Ammon's horn (tissue), 1 donor: ENCODE results near the gene RNF166.

Experiments used
- DNase-seq: peaks from one replicate; pipeline ENCODE4 v3.0.0-alpha.2; 2016; ENCODE audit warnings: low spot score

RNF166 gene

DNA sequence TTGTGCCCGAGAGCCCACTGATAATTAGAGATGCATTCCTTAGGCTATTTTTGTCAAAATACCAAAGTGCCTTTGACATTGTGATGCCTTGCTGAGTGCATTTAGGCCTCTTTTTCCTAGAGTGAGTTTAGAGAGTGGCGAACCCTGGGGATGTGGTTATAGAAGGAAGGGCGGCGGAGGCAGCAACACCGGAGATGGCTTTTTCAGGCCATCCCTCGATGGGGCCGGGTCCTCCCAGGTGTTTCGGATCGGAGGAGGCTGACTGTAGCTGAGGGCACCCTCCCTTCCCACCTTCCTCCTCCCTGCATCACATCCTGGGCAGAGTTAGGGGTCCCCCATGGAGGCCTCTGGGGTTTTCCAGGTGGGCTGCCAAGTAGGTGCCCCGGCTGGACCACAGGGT, 13.3 kb downstream of the RNF166 start:
- no peak for DNase-seq

DNA sequence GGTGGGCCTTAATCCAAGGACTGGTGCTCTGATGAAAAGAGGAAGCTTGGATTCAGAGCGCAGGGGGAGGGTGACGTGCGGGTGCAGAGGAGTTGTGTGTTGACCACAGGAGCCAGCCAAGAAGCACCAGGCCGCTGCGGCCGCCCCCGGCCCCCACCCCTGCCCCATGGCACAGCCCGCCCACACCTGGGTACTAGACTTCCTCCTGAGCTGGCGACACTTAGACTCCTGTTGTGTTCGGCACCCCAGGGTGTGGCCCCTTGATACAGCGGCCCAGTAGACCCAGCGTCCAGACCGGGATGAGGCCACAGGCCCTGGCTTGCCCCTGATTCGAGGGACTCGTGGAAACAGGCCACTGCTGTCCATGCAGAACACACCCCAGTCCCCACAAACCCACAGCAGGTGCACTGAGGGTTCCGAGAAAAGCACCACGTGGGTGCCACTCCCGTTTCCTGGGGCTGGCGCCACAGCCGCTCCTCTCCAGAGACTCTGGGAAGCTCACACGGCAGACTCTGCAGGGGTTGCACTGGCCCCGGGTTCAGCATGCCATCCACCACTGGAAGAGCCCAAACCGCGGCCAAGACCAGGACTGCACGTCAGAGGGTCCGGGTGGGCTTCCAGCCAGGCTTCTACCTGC, 14.2 kb downstream of the RNF166 start:
- DNase-seq = peak; percentile 72

DNA sequence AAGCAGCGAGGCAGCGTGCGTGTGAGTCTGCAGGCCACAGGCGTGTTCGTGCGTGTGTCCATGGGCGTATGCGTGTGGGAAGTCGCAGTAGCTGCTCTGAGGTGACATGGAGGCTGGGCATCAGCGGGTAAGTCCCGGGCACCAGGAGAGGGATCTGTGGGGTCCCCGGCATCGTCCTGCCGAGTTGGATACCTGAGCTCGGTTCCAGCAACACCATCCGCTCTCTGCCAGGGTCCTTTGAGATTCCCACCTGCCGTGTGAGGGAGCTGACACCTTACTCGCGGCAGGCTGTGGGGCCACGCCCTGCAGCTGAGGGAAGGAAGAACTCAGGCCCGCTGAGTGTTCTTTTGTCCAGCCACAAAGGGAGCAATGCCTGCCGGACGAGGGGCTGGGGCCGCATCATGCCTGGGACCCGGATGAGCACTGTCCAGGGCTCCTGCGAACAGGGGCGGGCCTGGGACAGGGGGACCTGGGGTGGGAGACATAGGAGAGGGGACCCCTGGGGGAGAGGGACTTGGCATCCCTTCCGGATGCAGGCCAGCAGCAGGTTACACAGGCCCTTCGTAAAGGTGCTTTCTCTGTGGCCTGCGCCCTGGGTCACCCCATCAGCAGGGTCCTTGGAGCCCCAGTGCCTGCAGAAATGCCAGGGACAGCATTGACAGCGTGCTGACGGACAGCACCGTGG, 14.9 kb downstream of the RNF166 start:
- no peak for DNase-seq

DNA sequence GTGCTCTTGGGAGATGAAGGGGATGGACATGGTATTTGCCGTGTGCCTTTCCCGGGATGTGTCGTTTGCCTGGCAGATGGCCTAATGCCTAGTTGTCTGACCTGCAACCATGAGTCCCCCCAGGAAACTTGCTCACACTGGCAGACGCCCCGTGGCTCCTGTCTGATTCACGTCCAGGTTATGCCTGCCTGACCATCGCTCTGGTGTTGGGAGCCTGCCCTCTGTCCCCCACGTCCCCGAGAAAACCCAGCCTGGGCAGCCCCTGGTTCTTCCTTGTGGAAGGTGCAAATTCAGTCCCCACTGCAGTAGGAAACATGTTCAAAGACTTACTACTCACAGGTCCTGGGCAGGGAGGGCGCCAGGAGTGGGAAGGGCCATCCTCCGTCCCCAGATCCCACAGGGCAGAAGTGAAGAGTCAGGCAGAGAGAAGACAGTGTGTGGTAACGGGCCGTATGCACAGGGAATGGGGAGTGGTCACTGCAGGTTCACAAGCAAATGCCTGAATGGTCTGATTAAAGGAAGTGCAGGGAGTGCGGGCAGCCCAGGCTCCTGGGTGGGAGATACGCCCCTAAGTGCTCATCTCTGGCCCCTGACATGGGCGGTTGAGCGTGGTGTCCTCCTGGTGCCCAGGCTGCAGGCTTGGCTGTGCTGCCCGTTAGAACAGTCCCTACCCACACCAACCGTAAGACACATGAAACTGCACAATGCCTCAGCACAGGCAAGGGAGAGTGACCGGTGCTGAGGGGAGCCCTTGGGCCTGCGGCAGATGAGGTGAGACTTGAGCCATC, 15.7 kb downstream of the RNF166 start:
- DNase-seq = no peak

DNA sequence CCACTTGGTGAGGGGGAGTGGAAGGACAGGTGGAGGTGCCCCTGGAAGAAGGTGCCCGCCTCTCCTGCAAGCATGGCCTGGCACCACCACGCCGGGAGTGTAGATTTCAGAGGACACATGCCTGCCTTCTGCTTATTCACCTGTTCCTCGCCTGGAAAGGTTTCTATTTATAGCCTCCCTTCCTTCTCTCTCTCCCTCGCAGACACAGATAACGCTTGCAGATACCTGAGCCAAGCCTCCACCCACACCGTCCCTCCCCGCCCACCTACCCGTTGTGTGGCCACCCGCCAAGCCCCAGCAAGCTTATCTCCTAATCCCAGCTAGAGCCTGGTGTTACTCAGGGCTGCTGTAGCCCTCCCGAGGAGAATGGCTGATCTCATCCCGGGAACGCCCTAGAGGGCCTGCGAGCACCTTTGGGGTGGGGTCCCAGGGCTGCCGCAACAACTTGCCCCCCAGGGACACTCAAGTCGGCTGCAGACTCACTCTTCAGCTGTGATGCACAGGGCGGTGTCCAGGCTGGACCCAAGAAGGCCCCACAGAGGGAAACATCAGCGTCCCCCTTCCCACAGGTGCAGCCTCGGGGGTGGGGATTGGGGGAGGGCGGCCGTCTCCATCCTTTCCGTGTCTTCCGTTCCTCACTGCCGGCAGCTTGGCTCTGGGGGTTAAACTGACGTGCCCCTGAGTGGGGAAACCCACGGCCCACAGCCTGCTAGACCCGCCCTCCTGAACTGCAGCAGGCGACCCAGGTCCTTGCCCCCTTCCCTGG, 18.0 kb downstream of the RNF166 start:
- no peak for DNase-seq

DNA sequence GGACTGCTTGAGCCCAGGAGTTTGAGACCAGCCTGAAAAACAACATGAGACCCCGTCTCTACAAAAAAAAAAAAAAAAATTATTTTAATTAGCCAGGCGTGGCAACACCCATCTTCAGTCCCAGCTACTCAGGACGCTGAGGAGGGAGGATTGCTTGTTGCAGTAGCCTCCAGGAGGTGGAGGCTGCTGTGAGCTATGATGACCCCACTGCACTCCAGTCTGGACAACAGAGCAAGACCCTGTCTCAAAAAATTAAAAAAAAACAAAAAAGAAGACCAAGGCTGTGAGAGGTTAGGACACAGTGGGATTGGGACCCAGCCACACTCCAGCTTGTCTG, 18.6 kb downstream of the RNF166 start:
- DNase-seq = no peak

DNA sequence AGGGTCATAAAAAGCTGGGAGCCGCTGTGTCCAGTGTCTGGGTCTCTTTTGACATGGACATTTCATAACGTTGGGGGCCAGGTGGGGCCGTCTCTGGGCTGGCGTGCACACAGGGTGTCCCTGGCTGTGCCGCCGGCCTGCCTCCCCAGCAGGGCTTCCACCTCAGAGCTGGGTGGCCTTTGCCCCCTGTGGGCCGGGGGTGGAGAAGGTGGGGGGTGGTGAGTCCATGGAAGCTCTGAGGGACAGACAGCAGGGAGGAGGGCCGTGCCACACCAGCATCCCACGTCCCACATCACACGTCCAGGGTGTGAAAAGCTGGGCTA, 19.0 kb downstream of the RNF166 start:
- DNase-seq = no peak

DNA sequence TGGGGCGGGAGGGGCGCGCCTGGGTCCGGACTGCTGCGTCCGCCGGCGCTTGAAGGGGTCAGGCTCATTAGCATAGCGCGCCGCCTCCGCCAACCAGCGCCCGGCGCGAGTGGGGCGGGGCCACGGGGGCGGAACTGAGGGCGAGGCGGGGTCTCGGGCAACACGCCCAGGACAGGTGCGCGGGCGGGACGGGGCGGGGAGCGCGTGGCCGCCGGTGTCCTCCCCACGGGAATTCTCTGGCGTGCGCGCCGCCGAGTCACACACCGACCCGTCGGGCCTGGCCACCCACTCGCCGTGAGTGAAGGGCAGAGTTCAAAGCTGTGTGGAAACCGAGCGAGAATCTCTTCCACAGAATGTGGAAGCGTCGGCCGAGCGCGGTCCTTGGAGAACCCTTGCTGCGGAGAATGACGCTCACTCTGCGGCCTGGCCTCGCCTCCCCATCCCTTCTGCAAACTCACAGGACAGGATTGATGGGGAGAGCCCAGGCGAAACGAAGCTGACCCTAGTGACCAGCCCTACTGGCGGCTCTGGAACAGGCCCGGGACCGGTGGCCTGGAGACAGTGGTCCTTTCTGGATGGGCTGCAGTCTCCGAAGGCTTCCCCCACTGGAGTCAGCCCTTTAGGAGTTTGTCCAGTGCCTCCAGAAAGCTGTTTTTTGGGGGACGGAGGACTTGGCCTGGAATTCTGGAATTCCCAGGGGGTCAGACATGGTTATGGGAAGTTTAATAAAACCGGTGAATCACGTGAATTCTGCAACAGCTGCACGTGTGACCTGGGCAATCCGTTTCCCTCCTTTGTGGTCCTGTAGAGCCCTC, 19.6 kb downstream of the RNF166 start, which contains the start of gene SNAI3:
TSS of gene SNAI3 (minus strand) at position 69 of the 815 bp plus-strand sequence. CDS start 101 bp downstream, outside the sequence.
- DNase-seq = peak; percentile 70

DNA sequence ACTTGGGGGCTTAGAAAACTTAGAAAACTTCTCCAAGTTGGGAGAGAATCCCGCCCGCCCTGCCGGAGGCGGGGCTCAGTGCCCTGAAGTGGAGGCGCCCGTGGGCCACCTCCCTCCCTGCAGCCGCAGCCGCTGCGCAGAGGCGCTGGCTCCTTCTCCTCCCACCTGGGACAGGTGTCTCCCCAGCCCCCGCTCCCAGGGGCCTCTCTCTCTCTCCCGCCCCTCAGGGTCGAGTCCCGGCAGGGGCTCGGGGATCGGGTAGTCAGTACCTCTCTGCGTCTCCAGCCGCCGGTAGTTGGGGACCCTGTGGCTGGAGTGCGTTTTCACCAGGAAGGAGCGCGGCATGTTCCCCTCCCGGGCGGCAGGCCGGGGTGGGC, 20.2 kb downstream of the RNF166 start:
- DNase-seq = no peak

DNA sequence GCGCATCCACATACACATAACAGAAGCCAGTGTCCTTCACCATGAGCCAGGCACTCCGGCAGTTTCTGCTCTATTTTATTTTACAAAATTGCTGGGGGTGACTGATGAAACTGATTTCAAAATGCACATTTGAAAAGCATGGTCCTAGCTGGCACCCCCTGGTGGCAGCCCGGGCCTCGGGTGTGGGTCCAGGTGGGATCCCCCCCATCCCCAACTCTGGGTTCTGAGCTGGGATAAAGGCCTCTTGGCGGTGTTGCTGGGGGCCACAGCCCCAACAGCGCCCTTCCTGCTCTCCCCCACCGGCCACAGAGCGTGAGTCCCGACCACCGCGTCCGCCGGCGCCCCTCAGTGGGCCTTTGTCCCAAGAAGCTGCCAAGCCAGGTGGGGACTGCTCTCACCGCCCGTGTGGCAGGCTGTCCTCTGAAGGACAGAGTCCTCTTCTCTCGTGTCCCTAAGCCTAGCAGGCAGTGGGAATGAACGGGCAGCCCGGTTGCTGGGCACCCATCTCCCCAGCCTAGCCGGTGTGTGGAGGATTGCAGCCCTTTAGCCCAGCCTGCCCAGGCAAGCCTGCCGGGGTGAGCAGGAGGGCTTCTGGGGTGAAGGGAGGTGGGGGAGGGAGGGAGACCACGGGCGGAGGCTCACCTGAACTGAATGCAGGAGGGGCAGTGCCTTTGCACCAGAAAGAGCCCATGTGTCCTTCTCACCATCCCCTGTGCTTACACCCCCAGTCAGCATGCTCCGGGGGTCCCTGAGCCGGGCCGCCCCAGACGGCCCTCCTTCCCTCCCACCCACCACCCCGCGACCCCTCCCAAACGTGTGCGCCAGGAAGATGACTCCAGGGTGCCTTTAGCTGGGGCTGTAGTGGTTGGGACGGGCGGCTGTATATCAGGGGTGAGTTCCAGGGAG, 20.8 kb downstream of the RNF166 start:
- DNase-seq = no peak

DNA sequence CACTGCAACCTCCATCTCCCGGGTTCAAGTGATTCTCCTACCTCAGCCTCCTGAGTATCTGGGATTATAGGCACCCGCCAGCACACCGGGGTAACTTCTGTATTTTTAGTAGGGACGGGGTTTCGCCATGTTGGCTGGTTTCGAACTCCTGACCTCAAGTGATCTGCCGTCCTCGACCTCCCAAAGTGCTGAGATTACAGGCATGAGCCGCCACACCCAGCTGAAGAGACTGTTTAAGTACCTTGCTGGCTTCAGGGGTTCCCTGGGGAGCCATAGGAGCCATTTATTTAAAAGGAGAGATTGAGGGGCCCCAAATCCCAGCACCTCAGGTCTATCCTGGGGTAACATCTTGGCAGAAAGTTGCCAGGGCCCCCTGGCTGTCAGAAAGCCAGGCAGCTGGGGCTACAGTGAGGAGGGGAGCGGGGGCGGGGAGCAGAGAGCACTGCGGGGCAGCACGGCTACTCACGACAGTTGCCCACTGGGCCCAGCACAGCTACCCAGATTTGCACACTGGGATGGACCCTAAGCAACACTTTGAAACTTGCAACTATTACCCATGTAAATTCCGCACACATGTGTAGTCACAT, 21.5 kb downstream of the RNF166 start:
- DNase-seq = no peak

DNA sequence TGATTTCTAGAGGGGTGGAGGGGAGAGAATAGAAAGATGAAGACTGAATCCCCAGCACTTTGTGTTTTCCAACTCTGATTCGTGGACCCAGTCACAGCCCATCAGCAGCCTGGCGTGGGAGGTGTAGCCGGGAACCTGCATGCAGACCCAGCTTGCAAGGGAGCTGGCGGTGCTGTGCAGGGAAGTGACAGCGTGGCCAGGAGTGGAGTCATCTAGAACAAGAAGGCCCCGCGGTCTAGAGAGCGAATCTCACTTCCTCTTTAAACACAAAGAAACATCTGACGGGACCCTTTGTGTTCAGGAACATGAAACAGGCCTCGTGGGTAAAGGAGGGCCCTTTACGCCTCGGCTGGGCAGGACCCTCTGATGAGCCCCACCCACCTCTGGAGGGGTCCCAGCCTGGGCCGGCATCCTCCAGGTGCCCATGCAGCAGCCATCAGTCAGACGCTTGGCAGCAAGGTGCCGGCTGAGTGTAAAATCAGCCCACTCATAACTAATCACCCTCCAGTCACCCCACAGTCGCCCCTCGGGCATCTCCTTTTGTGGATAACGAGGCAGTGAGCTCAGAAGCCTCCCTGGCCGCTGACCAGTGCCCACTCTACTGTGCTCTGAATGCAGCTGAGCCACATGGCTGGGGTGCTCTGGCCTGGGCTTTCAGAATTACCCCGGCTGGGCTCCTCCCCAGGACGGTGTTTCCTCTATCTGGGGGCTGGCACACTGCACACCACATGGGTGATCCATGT, 24.3 kb downstream of the RNF166 start:
- DNase-seq = peak; percentile 84

DNA sequence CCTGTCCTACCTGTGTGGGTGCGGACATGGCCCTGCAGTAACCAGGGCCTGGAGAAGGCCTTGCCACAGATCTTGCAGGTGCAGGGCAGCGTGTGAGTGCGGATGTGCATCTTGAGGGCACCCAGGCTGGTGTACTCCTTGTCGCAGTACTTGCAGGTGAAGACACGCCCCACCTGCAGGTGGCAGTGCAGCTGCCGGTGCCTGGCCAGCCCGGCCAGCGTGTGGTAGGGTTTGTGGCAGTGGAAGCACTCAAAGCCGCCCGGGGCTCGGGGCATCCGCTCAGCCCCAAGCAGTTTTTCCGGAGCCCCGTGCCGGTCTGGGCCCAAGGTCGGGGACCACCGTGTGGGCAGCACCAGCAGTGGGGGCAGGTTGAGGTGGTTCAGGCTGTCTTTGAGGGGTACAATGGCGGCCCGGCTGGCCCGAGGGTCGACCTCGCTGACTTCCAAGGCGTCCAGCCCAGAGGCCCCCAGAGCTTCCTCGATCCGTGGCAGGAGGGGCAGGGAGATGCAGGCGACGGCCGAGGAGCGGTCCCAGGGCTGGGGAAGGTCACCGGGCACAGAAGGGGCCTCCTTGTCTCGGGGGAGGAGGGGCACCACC, 25.0 kb downstream of the RNF166 start:
- no peak for DNase-seq

DNA sequence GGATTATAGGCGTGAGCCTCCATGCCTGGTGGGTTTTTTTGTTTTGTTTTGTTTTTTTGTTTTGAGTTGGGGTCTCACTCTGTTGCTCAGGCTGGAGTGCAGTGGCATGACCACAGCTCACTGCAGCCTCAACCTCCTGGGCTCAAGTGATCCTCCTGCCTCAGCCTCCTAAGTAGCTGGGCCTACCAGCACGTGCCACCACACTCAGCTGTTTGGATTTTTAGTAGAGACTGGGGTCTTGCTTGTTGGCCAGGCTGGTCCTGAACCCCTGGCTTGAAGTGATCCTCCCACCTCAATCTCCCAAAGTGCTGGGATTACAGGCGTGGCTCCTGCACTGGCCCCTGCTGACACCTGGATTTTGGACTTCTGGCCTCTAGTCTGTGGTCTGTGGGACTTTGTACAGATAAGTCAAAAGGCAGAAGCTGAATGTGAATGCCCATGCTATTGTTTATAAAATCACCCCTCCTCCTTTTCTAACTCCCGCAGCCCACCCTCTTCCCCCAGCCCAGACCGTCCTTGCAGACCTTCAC, 25.6 kb downstream of the RNF166 start:
- DNase-seq = no peak

DNA sequence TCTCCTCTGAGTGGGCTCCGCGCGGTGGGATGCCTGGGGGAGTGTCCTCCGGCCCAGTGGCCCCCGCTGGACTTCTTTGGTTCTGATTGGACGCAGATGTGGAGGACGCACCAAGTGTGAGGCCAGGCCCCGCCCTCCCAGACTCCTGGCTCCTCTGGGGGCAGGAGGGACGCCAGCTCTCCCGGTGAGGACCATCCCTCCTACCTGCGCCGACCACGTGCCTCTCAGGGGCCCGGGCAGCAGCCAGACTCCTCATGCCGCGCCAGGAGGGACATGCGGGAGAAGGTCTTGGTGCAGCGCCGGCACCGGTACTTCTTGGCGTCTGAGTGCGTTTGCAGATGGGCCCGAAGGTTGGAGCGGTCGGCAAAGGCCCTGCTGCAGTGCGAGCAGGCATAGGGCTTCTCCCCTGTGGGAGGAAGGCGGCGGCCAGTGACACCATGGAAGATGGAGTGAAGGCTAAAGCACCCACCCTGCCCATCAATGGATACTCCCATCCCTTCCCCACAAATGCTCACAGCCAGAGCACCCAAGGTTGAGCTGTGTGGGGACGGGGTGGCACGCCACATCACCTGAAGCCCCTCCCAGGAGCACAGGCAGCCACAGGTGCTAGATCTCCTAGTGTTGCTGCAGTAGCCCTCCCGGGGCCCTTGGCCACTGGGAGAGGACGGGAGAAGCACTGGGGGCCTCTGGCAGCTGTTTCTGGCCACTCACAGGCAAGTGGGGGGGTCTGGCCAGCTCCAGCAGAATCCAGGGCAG, 27.8 kb downstream of the RNF166 start:
- DNase-seq = no peak

DNA sequence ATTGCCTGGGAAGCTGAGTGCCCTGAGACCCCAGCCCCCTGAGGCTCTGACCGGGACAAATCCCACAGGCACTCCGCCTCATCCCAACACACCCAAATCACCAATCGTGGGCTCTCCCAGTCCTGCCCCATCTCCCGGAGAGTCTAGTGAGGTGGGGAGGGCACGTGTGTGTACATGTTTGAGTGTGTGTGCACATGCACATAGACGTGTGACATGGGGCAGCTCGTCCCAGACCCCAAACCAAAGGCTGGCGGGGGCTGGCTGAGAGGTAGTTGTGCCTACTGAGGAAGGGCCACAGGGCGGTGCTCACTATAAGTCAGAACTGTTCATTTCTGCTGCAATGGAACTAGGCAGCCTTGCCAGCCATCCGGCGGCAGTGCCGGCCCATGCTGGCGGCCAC, 28.5 kb downstream of the RNF166 start:
- DNase-seq = no peak

DNA sequence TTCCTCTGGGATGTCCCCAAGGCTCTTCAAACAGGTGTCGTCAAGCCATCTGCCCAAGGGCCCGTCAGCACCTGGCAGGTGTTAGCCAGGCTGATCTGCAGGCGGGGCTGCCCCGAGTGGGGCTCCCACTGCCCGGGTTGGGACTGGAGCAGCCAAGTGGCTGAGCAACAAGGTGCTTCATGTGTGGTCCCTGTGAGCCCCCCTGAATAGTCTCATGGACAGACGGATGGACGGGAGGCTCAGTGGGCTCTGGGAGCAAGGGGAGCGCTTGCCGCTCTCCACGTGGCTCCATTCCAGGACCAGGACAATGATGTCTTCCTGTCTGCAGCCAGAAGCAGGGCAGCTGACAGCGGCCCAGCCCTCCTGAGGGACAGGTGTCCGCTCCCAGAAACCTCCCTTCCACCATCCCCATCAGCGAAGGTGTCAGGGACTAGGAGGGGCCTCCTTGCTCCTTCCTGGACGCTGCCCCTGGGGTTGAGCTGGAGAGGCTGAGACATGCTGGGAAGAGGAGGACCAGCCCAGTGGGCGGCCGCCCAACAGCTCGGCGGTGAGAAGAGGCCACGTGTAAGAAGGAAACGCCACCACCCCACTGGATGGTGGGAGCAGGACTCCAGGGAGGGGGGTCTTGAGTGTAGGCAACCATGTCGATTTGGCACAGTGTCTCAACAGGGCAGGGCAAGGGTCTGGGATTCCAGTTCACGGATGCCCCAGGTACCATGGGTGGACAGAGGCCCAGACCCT, 29.5 kb downstream of the RNF166 start:
- DNase-seq = no peak
